HCT116 (cell line): ENCODE results near the gene TIGIT.

Experiments used
- POLR2A ChIP-seq: IDR thresholded peaks from 2 replicates; pipeline ENCODE4 v1.7.0; 2011; ENCODE audit warnings: borderline replicate concordance; ENCODE audit not compliant: insufficient read depth, insufficient read length; ENCODE audit errors: extremely low read depth
- POLR2AphosphoS5 ChIP-seq: IDR thresholded peaks from 2 replicates; pipeline ENCODE4 v1.6.1; 2011; ENCODE audit warnings: mild to moderate bottlenecking, low read depth, low read length, moderate library complexity
- RAD21 ChIP-seq: IDR thresholded peaks from 2 replicates; pipeline ENCODE4 v1.6.1; 2012; ENCODE audit warnings: low read depth, mild to moderate bottlenecking
- REST ChIP-seq: IDR thresholded peaks from 2 replicates; pipeline ENCODE4 v1.6.1; 2012; ENCODE audit warnings: low read depth
- SRF ChIP-seq: IDR thresholded peaks from 2 replicates; pipeline ENCODE4 v1.6.1; 2012; ENCODE audit warnings: low read depth
- YY1 ChIP-seq: IDR thresholded peaks from 2 replicates; pipeline ENCODE4 v1.6.1; 2011; ENCODE audit warnings: low read length, low read depth, moderate library complexity, mild to moderate bottlenecking; ENCODE audit not compliant: insufficient replicate concordance; ENCODE audit errors: extremely low read depth
- TF ChIP-seq, protein P1 (sequence below), 3 experiments: fragments of 200-600 bp in 1 of 3; sonication (generic) in 1 of 3; IDR thresholded peaks in 2 of 3; conservative IDR thresholded peaks in 1 of 3; 2 replicates each; pipeline ENCODE4 v1.5.1; 2012 to 2017; ENCODE audit warnings: low read depth in 2 of 3, low read length in 2 of 3, antibody characterized with exemption in 1 of 3, borderline replicate concordance in 1 of 3, control low read depth in 1 of 3, mild to moderate bottlenecking in 1 of 3, mixed read lengths in 1 of 3, mixed run types in 1 of 3, moderate library complexity in 1 of 3; ENCODE audit not compliant: insufficient read depth in 1 of 3

DNA sequence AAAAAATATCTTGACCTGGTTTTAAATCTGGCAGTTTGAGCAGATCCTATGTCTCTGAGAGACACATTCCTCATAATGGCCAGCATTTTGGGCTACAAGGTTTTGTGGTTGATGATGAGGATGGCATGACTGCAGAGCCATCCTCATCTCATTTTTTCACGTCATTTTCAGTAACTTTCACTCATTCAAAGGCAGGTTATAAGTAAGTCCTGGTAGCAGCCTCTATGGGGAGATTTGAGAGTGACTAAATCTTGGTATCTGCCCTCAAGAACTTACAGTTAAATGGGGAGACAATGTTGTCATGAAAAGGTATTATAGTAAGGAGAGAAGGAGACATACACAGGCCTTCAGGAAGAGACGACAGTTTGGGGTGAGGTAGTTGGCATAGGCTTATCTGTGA is 14.5 kb downstream of the TIGIT start:
- TF ChIP-seq, protein P1, sequence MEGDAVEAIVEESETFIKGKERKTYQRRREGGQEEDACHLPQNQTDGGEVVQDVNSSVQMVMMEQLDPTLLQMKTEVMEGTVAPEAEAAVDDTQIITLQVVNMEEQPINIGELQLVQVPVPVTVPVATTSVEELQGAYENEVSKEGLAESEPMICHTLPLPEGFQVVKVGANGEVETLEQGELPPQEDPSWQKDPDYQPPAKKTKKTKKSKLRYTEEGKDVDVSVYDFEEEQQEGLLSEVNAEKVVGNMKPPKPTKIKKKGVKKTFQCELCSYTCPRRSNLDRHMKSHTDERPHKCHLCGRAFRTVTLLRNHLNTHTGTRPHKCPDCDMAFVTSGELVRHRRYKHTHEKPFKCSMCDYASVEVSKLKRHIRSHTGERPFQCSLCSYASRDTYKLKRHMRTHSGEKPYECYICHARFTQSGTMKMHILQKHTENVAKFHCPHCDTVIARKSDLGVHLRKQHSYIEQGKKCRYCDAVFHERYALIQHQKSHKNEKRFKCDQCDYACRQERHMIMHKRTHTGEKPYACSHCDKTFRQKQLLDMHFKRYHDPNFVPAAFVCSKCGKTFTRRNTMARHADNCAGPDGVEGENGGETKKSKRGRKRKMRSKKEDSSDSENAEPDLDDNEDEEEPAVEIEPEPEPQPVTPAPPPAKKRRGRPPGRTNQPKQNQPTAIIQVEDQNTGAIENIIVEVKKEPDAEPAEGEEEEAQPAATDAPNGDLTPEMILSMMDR (IDR thresholded peaks at IDR 0.05 in 2 of 3, conservative IDR thresholded peaks at IDR 0.05 in 1 of 3; ENCODE audit: borderline replicate concordance in 1 of 3, insufficient read depth in 1 of 3, low read depth in 2 of 3, low read length in 2 of 3), result no peak
- TF ChIP-seq POLR2A (no peak), POLR2AphosphoS5 (no peak), YY1 (no peak), SRF (no peak), REST (no peak), RAD21 (no peak)
